Measurements from ENCODE around the gene STRAP. TPM values are rescaled to one million over a fixed set of nuclear protein-coding genes. Genes with fewer than 3 reads are reported as not detected.

STRAP gene
- total and polyA plus RNA-seq, 2 donors (not counting 3 experiments of a cell fraction or from before 2014, with no cell fraction given): 76.9 to 138 TPM

- Histone ChIP-seq H3K9me1 (replicated peaks; ENCODE audit: control insufficient read depth, extremely low read depth, insufficient read depth, low read length) (no peaks in the 10 kb centered on the region), H3K4me3 (replicated peaks in 1 of 3; ENCODE audit: insufficient read depth in 1 of 3, low read depth in 1 of 3, low read length in 3 of 3) (no peak overlapping the region), H3K9me3 (replicated peaks; ENCODE audit: control insufficient read depth, insufficient read depth, low read length) (no peaks in the 10 kb centered on the region), H3K9ac (replicated peaks; ENCODE audit: extremely low read depth, insufficient read depth, low read length) (no peak overlapping the region), H3K36me3 (ENCODE audit: control insufficient read depth in 2 of 2, extremely low read depth in 1 of 2, insufficient read depth in 2 of 2, low read length in 2 of 2) (no peaks in the 10 kb centered on the region), H4K20me1 (replicated peaks; ENCODE audit: control insufficient read depth, extremely low read depth, insufficient read depth, low read length) (no peaks in the 10 kb centered on the region), H3K4me1 (ENCODE audit: control insufficient read depth, extremely low read depth, insufficient read depth, low read length) (peaks cover 10% of the 10 kb centered on the region), H3K27me3 (ENCODE audit: control insufficient read depth in 2 of 2, insufficient read depth in 2 of 2, low read length in 2 of 2) (no peaks in the 10 kb centered on the region), H3K27ac (ENCODE audit: insufficient read depth, low read depth, low read length) (no peak overlapping the region), H2AFZ (ENCODE audit: low read depth, low read length) (no peak overlapping the region), H3K4me2 (ENCODE audit: insufficient read depth, low read length) (no peak overlapping the region), H3K79me2 (ENCODE audit: control insufficient read depth, insufficient read depth, low read length) (peaks cover 33% of the 10 kb centered on the region)
- dilution Hi-C loops (cut with MboI; ENCODE audit: extremely low pct_ligation_motif_present, low sequenced_read_pairs) (no loop called here), intact Hi-C loops (cut with micrococcal nuclease) (no loop called here)
- ChIA-PET POLR2A (no interaction called here), CTCF (no interaction called here)
- no peak for TF ChIP-seq EZH2 (IDR thresholded peaks at IDR 0.05; ENCODE audit: borderline replicate concordance, low read depth, low read length, severe bottlenecking)
- TF ChIP-seq POLR2AphosphoS5 (IDR thresholded peaks at IDR 0.05; ENCODE audit: insufficient read depth, low read depth, low read length): no peak
- TF ChIP-seq JUN (IDR thresholded peaks at IDR 0.05; ENCODE audit: borderline replicate concordance, insufficient read depth, insufficient read length, low read depth): no peak
- TF ChIP-seq MYC (IDR thresholded peaks at IDR 0.05; ENCODE audit: low read depth, low read length): no peak
- no TSS peak for BruUV-seq (replicated peaks)
- FAIRE-seq: no peak
- no peak for DNase-seq (ENCODE audit: low read depth, low spot score)
Observed at GRCh38 chr12:15932971-15933370, 50.8 kb downstream of the STRAP start.

- no peak for DNase-seq (ENCODE audit: low read depth, low spot score)
- H3K9me1 ChIP-seq (replicated peaks; ENCODE audit: control insufficient read depth, extremely low read depth, insufficient read depth, low read length): no peaks in the 10 kb centered on the region
- no peak for TF ChIP-seq GATA2 (IDR thresholded peaks at IDR 0.05; ENCODE audit: insufficient read depth, insufficient read length, low read depth, low read length)
- TF ChIP-seq POLR2AphosphoS5 (IDR thresholded peaks at IDR 0.05; ENCODE audit: insufficient read depth, low read depth, low read length): no peak
- no peak for TF ChIP-seq EZH2 (IDR thresholded peaks at IDR 0.05; ENCODE audit: borderline replicate concordance, low read depth, low read length, severe bottlenecking)
- TF ChIP-seq MYC (IDR thresholded peaks at IDR 0.05; ENCODE audit: low read depth, low read length): no peak
- no peak for TF ChIP-seq JUN (IDR thresholded peaks at IDR 0.05; ENCODE audit: borderline replicate concordance, insufficient read depth, insufficient read length, low read depth)
- TF ChIP-seq CTCF (IDR thresholded peaks at IDR 0.05; ENCODE audit: extremely low read depth in 1 of 2, insufficient read depth in 1 of 2, low read depth in 1 of 2, low read length in 2 of 2): no peak
- TF ChIP-seq POLR2A (IDR thresholded peaks at IDR 0.05; ENCODE audit: low read depth, low read length): no peak
- TF ChIP-seq MAX (IDR thresholded peaks at IDR 0.05; ENCODE audit: insufficient read depth, insufficient read length): no peak
- TF ChIP-seq FOS (IDR thresholded peaks at IDR 0.05; ENCODE audit: borderline replicate concordance, insufficient read depth, low read length): no peak
- no peak for FAIRE-seq
- no peaks in the 10 kb centered on the region for H3K27me3 ChIP-seq (ENCODE audit: control insufficient read depth in 2 of 2, insufficient read depth in 2 of 2, low read length in 2 of 2)
- dilution Hi-C loops (cut with MboI; ENCODE audit: extremely low pct_ligation_motif_present, low sequenced_read_pairs): no loop called here
- H3K4me3 ChIP-seq (replicated peaks in 1 of 3; ENCODE audit: insufficient read depth in 1 of 3, low read depth in 1 of 3, low read length in 3 of 3): no peak overlapping the region
- CTCF ChIA-PET: no interaction called here
- POLR2A ChIA-PET: no interaction called here
- no peaks in the 10 kb centered on the region for H4K20me1 ChIP-seq (replicated peaks; ENCODE audit: control insufficient read depth, extremely low read depth, insufficient read depth, low read length)
- no peaks in the 10 kb centered on the region for H3K36me3 ChIP-seq (ENCODE audit: control insufficient read depth in 2 of 2, extremely low read depth in 1 of 2, insufficient read depth in 2 of 2, low read length in 2 of 2)
- peaks cover 31% of the 10 kb centered on the region for H3K79me2 ChIP-seq (ENCODE audit: control insufficient read depth, insufficient read depth, low read length)
- no peak overlapping the region for H2AFZ ChIP-seq (ENCODE audit: low read depth, low read length)
- H3K27ac ChIP-seq (ENCODE audit: insufficient read depth, low read depth, low read length): no peak overlapping the region
- peaks cover 2% of the 10 kb centered on the region for H3K4me1 ChIP-seq (ENCODE audit: control insufficient read depth, extremely low read depth, insufficient read depth, low read length)
- intact Hi-C loops (cut with micrococcal nuclease): no loop called here
- BruUV-seq (replicated peaks): no TSS peak
- H3K9ac ChIP-seq (replicated peaks; ENCODE audit: extremely low read depth, insufficient read depth, low read length): no peak overlapping the region
- no peaks in the 10 kb centered on the region for H3K9me3 ChIP-seq (replicated peaks; ENCODE audit: control insufficient read depth, insufficient read depth, low read length)
- H3K4me2 ChIP-seq (ENCODE audit: insufficient read depth, low read length): no peak overlapping the region
Observed at GRCh38 chr12:15933751-15934150, 51.6 kb downstream of the STRAP start.

All from endothelial cell of umbilical vein (primary cell).